GM19238 (cell line): ENCODE results near the gene DIAPH1.
A peak's percentile ranks its signal among the peaks of the same experiment; 100 is the strongest.

ENCODE experiments used
- DNase-seq: peaks from one replicate; pipeline ENCODE4 v3.0.0; 2011; ENCODE audit warnings: low spot score; ENCODE audit not compliant: insufficient read length

The DIAPH1 gene

DNA sequence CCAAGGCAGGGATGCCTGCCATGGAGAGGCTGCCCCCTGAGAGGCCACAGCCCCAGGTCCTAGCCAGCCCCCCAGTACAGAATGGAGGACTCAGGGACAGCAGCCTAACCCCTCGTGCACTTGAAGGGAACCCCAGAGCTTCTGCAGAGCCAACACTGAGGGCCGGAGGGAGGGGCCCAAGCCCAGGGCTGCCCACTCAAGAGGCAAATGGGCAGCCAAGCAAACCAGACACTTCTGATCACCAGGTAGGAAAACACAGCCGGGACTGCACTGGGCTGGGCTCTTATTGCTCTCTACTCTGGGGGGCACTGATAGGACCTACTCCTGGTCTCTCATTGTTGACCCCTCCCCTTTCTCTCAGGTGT, 21.2 kb upstream of the DIAPH1 start:
- no peak for DNase-seq

- no peak for DNase-seq
Measured at GRCh38 chr5:141639357-141640050, 20.7 kb upstream of the DIAPH1 start.

GRCh38 chr5:141638771-141639170, 20.0 kb upstream of the DIAPH1 start:
- DNase-seq: no peak

GRCh38 chr5:141637767-141638419, 19.1 kb upstream of the DIAPH1 start:
- DNase-seq: peak; percentile 41

- peak; percentile 35 for DNase-seq
Measured at GRCh38 chr5:141637123-141637766, 18.4 kb upstream of the DIAPH1 start.

- peak; percentile 91 for DNase-seq
Measured at GRCh38 chr5:141636413-141637122, 17.8 kb upstream of the DIAPH1 start, which contains the start of the genes HDAC3 and RELL2. Gene HDAC3 (minus strand): TSS chr5:141636849. CDS start chr5:141636790, 59 bp downstream. Gene RELL2 (plus strand): TSS chr5:141636997. CDS start chr5:141638226, 1,229 bp downstream.

DNA sequence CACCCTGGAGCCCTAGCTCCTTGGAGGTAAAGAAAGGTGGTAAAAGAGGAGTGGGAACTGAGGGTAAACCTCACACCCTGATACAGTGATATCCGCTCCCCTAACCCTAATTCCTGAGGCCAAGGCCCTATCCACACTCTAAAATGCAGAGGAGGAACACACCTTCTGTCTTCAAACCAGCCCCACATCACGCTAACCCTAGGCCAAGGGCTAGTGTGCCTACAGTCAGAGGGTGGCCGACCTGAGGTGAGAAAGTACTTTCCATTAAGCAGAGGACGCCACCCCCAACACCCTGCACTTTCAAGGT, 17.3 kb upstream of the DIAPH1 start:
- DNase-seq: no peak

- DNase-seq: no peak
Measured at GRCh38 chr5:141635646-141636045, 16.8 kb upstream of the DIAPH1 start.

- no peak for DNase-seq
Measured at GRCh38 chr5:141634720-141635119, 15.9 kb upstream of the DIAPH1 start.

GRCh38 chr5:141633871-141634561, 15.2 kb upstream of the DIAPH1 start:
- DNase-seq: no peak

DNA sequence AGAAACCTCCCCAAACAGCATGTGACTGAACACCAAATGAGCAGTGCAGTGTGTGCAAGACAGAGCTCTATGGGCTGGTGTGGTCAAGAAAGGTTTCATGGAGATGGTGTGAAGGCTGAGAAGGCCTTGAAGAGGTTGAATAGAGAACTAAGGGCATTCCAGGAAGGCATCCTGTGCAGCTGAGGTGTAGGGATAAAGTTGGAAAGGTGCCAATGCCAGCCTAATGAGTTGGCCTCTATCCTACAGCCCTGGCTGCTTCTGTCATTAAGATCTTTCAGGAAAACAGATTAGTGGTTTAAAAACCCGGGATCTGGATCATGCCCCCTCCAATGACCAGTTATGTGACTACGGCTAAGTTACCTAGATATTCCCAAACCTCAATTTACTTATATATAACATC, 13.8 kb upstream of the DIAPH1 start:
- DNase-seq: no peak

DNA sequence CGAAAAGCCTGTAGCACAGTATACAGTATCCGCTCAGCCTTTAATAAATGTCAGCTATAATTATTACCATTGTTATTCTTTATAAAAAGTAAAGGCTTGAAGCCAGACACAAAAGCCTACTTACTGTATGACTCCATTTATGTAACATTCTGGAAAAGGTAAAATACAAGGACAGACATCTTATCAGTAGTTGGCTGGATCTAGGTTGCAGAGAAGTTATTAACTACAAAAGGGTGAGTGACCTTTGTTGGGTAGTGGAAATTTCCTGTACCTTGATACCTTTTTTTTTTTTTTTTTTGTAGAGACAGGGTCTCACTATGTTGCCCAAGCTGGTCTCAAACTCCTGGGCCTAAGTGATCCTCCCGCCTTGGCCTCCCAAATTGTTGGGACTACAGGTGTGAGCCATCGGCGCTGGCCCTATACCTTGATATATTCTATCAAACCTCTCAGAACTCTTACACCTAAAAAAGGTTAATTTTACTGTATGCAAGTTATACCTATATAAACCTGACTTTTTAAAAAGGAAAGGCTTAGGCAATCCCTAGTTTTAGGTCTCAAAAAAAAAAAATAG, 11.9 kb upstream of the DIAPH1 start:
- DNase-seq: no peak

GRCh38 chr5:141628175-141628788, 9.5 kb upstream of the DIAPH1 start:
- DNase-seq: no peak

DNA sequence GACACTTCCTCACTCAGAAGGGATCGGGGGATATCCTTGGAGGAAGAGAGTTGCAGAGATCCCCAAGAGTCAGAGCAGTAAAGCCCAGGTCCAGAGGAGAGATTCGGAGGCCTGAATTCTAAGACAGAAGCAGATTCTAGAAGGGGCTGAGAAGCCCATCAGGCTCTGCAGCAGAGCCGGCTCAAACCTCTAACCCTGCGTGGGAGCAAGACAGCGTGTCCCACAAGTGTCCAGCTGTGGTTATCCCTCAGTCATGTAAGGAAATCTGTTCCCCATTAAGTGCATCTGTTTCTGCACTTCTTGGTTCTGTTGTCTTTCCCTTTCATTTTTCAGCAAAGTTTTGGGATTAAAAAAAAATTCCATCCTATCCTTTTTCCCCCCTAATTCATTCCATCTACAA, 4.8 kb upstream of the DIAPH1 start:
- DNase-seq: no peak

DNA sequence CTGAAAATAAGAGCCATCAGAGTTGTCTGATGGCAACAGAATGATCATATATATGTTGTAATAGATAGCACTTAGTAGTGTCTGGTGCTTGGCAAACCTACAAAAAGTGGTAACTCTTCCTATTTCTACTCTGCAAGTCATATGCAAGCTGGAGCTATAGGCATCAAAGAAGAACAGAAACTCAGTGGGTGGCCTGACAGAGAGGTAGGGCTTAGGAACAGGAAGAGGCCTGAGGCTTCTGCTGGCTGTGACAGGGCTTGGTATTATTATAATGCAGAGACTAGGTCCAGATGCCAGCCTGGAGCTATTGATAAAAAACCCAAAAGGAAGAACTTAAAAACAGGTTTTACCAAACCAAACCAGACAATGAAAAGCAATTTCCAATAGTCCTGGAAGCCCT, 4.4 kb upstream of the DIAPH1 start:
- peak; percentile 37 for DNase-seq

- peak; percentile 42 for DNase-seq
Measured at GRCh38 chr5:141618030-141618803, 583 bp downstream of the DIAPH1 start.

GRCh38 chr5:141617682-141618029, 1.1 kb downstream of the DIAPH1 start:
- no peak for DNase-seq

- no peak for DNase-seq
Measured at GRCh38 chr5:141617128-141617527, 1.7 kb downstream of the DIAPH1 start.

GRCh38 chr5:141615991-141616720, 2.6 kb downstream of the DIAPH1 start:
- no peak for DNase-seq
